Measurements from ENCODE around the gene LAIR1. TPM values are rescaled to one million over a fixed set of nuclear protein-coding genes. Genes with fewer than 3 reads are reported as not detected.
"Not testable (repeated sequence)": the region's sequence is repeated elsewhere in the genome, so short reads cannot be mapped to it uniquely, and the experiment has no call there.

Gene LAIR1
- total and polyA plus RNA-seq, 2 experiments from 2014 or later, result 0.20 to 2.2 TPM

GRCh38 chr19:54373781-54374631, 9.3 kb upstream of the LAIR1 start:
- Histone ChIP-seq H3K4me2 (no peak overlapping the region), H3K27ac (no peak overlapping the region), H3K9me2 (replicated peaks; ENCODE audit: insufficient read depth) (no peaks in the 10 kb centered on the region), H3K4me1 (ENCODE audit: insufficient read depth) (no peaks in the 10 kb centered on the region), H3K4me3 (no peak overlapping the region), H3K9me3 (ENCODE audit: low read depth) (no peaks in the 10 kb centered on the region), H3K36me3 (replicated peaks; ENCODE audit: insufficient read depth, low read depth) (no peaks in the 10 kb centered on the region), H2AFZ (no peak overlapping the region), H3K79me2 (no peaks in the 10 kb centered on the region), H3K27me3 (no peaks in the 10 kb centered on the region), H4K20me1 (ENCODE audit: insufficient read depth, poor library complexity, severe bottlenecking) (no peaks in the 10 kb centered on the region)
- DNase-seq (ENCODE audit: low spot score), result no peak
- no peak for TF ChIP-seq CTCF (IDR thresholded peaks at IDR 0.05; ENCODE audit: poor library complexity)
- no peak for TF ChIP-seq EZH2 (IDR thresholded peaks at IDR 0.05; ENCODE audit: borderline replicate concordance)
- TF ChIP-seq EZH2phosphoT487 (IDR thresholded peaks at IDR 0.05; ENCODE audit: low read depth, severe bottlenecking, unreplicated experiment), result no peak
- 87% methylated on average over 16 of the region's 16 CpGs for WGBS (ENCODE audit: low lambda C conversion rate, missing lambda C conversion rate)

GRCh38 chr19:54371453-54371852, 6.7 kb upstream of the LAIR1 start:
- H3K27me3 ChIP-seq; H3K79me2 ChIP-seq; H3K36me3 ChIP-seq (replicated peaks; ENCODE audit: insufficient read depth, low read depth); H3K27ac ChIP-seq; H3K9me2 ChIP-seq (replicated peaks; ENCODE audit: insufficient read depth); DNase-seq (ENCODE audit: low spot score); H3K4me2 ChIP-seq; H2AFZ ChIP-seq; H3K4me1 ChIP-seq (ENCODE audit: insufficient read depth); H3K9me3 ChIP-seq (ENCODE audit: low read depth); H4K20me1 ChIP-seq (ENCODE audit: insufficient read depth, poor library complexity, severe bottlenecking); H3K4me3 ChIP-seq: not testable (repeated sequence)
- WGBS (ENCODE audit: low lambda C conversion rate, missing lambda C conversion rate), result 81% methylated on average over 5 of the region's 5 CpGs

- H3K4me3 ChIP-seq; H4K20me1 ChIP-seq (ENCODE audit: insufficient read depth, poor library complexity, severe bottlenecking); H3K27ac ChIP-seq; H2AFZ ChIP-seq; H3K79me2 ChIP-seq; H3K4me2 ChIP-seq; DNase-seq (ENCODE audit: low spot score); H3K9me3 ChIP-seq (ENCODE audit: low read depth); H3K27me3 ChIP-seq; H3K4me1 ChIP-seq (ENCODE audit: insufficient read depth); H3K9me2 ChIP-seq (replicated peaks; ENCODE audit: insufficient read depth); H3K36me3 ChIP-seq (replicated peaks; ENCODE audit: insufficient read depth, low read depth): not testable (repeated sequence)
- WGBS (ENCODE audit: low lambda C conversion rate, missing lambda C conversion rate), result 82% methylated on average over 8 of the region's 10 CpGs
Measured at GRCh38 chr19:54370434-54370796, 5.7 kb upstream of the LAIR1 start.

DNA sequence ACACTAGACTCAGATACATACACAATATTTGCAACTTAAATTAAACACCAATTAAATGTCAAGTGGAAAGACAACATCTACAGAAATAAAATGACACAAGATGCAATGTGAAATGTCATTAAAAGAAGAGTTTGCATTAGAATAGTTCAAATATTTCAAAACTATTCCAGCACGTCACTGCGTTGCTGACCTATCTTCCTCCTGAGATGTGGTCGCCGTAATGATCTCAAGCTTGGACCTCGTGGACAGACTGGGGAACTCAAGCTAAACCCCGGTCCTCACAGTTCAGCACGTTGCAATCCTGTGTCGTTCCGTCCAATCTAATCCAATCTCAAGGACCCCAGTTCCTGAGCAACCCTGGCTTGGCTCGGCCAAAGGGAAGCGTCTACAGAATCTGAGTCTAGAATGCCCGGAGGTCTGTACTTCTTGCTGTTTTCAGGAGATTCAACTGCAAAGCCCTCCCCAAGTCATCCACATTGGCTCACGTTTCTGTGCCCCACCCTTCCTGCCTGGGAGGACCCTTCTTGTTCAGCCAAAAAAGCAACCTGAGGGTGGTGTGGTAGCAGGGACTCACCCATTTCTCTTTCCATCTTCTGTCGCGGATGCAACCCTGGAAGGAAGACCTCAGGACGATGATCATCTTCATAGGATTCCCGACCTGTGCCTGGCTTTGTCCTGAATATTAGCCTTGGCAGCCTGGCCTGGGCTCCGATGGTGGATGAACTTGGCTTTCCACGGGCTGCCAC, 5.1 kb upstream of the LAIR1 start:
- 74% methylated on average over 12 of the region's 19 CpGs for WGBS (ENCODE audit: low lambda C conversion rate, missing lambda C conversion rate)
- H3K27ac ChIP-seq, result not testable (repeated sequence)

DNA sequence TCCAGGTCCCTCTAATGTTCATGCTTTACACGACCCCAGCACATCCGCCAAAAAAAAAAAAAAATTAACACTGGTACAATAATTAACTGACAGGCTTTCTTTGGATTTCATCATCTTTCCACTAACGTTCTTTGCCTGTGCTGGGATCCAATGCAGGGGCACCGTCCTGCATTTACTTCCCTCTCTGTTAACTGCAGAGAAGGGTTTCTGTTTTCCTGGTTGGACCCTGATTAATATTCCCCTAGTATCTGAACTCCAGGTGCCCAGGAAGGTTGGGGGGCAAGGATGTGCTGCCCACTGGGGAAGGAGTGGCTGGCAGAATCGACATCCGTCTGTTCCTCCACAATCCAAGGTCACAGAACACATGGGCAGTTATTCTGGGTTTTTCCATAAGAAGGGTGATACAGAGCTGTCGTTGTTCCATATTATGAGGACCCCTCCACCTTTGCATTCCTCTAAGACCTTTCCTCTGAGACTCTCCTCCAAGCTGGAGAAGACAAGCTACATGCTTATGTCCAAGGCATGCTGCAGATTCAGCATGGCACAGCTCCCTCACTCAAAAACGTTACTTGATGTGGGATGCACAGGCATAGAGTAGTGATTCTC, 4.5 kb upstream of the LAIR1 start:
- no peaks in the 10 kb centered on the region for H3K9me2 ChIP-seq (replicated peaks; ENCODE audit: insufficient read depth)
- H3K9me3 ChIP-seq (ENCODE audit: low read depth), result no peaks in the 10 kb centered on the region
- no peak for TF ChIP-seq EZH2 (IDR thresholded peaks at IDR 0.05; ENCODE audit: borderline replicate concordance)
- TF ChIP-seq CTCF (IDR thresholded peaks at IDR 0.05; ENCODE audit: poor library complexity), result no peak
- no peak for TF ChIP-seq EZH2phosphoT487 (IDR thresholded peaks at IDR 0.05; ENCODE audit: low read depth, severe bottlenecking, unreplicated experiment)
- no peaks in the 10 kb centered on the region for H3K27me3 ChIP-seq
- DNase-seq (ENCODE audit: low spot score), result no peak
- H3K4me1 ChIP-seq (ENCODE audit: insufficient read depth), result no peaks in the 10 kb centered on the region
- no peaks in the 10 kb centered on the region for H3K79me2 ChIP-seq
- H3K4me3 ChIP-seq, result no peak overlapping the region
- no peaks in the 10 kb centered on the region for H3K36me3 ChIP-seq (replicated peaks; ENCODE audit: insufficient read depth, low read depth)
- WGBS (ENCODE audit: low lambda C conversion rate, missing lambda C conversion rate), result 70% methylated on average over 8 of the region's 8 CpGs
- no peak overlapping the region for H3K27ac ChIP-seq
- H4K20me1 ChIP-seq (ENCODE audit: insufficient read depth, poor library complexity, severe bottlenecking), result no peaks in the 10 kb centered on the region
- H3K4me2 ChIP-seq, result no peak overlapping the region
- H2AFZ ChIP-seq, result no peak overlapping the region

More for the DNA sequence above, 5.1 kb upstream of the LAIR1 start:
- not testable (repeated sequence) for H2AFZ ChIP-seq; H3K4me1 ChIP-seq (ENCODE audit: insufficient read depth); DNase-seq (ENCODE audit: low spot score); H3K36me3 ChIP-seq (replicated peaks; ENCODE audit: insufficient read depth, low read depth); H4K20me1 ChIP-seq (ENCODE audit: insufficient read depth, poor library complexity, severe bottlenecking); H3K79me2 ChIP-seq; H3K9me2 ChIP-seq (replicated peaks; ENCODE audit: insufficient read depth); H3K27me3 ChIP-seq; H3K4me3 ChIP-seq; H3K9me3 ChIP-seq (ENCODE audit: low read depth); H3K4me2 ChIP-seq

All from hepatocyte (in vitro differentiated cells).